NT2/D1 (cell line): ENCODE measurements around the gene ARPP21.
"Not testable (repeated sequence)": the region's sequence is repeated elsewhere in the genome, so short reads cannot be mapped to it uniquely, and the experiment has no call there.

Experiments used
- DNase-seq: peaks from one replicate; pipeline ENCODE4 v3.0.0-alpha.2; 2011; ENCODE audit warnings: low read depth, low spot score
- H3K27me3 ChIP-seq: 2 replicates; pipeline ENCODE4 v1.6.0; 2011; ENCODE audit warnings: mild to moderate bottlenecking; ENCODE audit not compliant: insufficient read length, insufficient read depth
- H3K36me3 ChIP-seq: 2 replicates; pipeline ENCODE4 v1.6.1; 2011; ENCODE audit warnings: mild to moderate bottlenecking, low read length, mixed read lengths; ENCODE audit not compliant: insufficient read depth, insufficient read length
- H3K4me1 ChIP-seq: 2 replicates; pipeline ENCODE4 v1.5.1; 2011; ENCODE audit not compliant: insufficient read depth, insufficient read length
- H3K4me3 ChIP-seq: 2 replicates; pipeline ENCODE4 v1.5.1; 2011; ENCODE audit warnings: low read depth; ENCODE audit not compliant: insufficient read length
- H3K9ac ChIP-seq: 2 replicates; pipeline ENCODE4 v1.6.0; 2011; ENCODE audit warnings: low read depth; ENCODE audit not compliant: insufficient read length
- H3K9me3 ChIP-seq: 2 replicates; pipeline ENCODE4 v1.5.1; 2011; ENCODE audit warnings: mild to moderate bottlenecking, low read length; ENCODE audit not compliant: insufficient read depth
- SUZ12 ChIP-seq: IDR thresholded peaks from 2 replicates; pipeline ENCODE4 v1.6.1; 2011; ENCODE audit not compliant: insufficient read length, insufficient read depth; ENCODE audit errors: extremely low read depth
- YY1 ChIP-seq: IDR thresholded peaks from 2 replicates; pipeline ENCODE4 v1.6.1; 2011; ENCODE audit not compliant: insufficient read length, insufficient read depth
- ZNF274 ChIP-seq: IDR thresholded peaks from 2 replicates; pipeline ENCODE4 v1.6.1; 2011; ENCODE audit warnings: mild to moderate bottlenecking, low read depth, low read length

The ARPP21 gene

DNA sequence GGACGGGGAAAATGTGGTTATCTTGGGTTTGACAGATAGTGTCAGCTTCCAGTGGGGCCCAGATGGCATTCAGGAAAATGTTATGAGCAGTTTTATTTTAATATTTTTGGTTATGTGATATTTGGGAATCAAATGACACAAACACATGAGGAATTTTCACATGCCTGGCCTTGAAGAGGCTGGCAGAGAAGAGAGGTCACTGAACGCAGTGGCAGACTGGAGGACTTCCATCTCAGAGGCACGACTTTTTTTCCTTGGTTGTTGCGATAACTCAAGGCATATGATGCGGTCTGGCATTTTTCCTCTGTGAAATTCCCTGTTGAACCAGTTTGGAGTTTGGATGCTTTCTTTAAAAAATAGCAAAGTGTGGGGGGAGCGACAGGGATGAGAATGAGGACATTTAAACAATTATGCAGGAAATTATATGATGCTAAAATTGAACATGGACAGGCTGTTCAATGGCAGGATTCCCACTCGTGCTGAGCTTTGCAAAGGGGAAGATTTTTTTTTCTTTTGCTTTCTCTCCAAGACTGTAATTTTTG lies 36.9 kb upstream of the ARPP21 start:
- Histone ChIP-seq H3K4me3 (no peak overlapping the region), H3K27me3 (no peaks in the 10 kb centered on the region), H3K4me1 (no peaks in the 10 kb centered on the region), H3K9ac (no peak overlapping the region), H3K36me3 (no peaks in the 10 kb centered on the region), H3K9me3 (no peaks in the 10 kb centered on the region)
- no peak for DNase-seq
- no peak for TF ChIP-seq ZNF274
- TF ChIP-seq YY1: no peak
- TF ChIP-seq SUZ12: no peak

GRCh38 chr3:35616346-35616745 lies 23.0 kb upstream of the ARPP21 start:
- TF ChIP-seq YY1: no peak
- DNase-seq: no peak

GRCh38 chr3:35617370-35617769 lies 22.0 kb upstream of the ARPP21 start:
- H3K9me3 ChIP-seq: no peaks in the 10 kb centered on the region
- no peak overlapping the region for H3K4me3 ChIP-seq
- no peak overlapping the region for H3K9ac ChIP-seq
- H3K36me3 ChIP-seq: no peaks in the 10 kb centered on the region
- no peak for DNase-seq
- no peak for TF ChIP-seq SUZ12
- no peak for TF ChIP-seq ZNF274
- no peak for TF ChIP-seq YY1
- H3K4me1 ChIP-seq: no peaks in the 10 kb centered on the region
- no peaks in the 10 kb centered on the region for H3K27me3 ChIP-seq

More at GRCh38 chr3:35616346-35616745, 23.0 kb upstream of the ARPP21 start:
- Histone ChIP-seq H3K27me3 (no peaks in the 10 kb centered on the region), H3K9ac (no peak overlapping the region), H3K36me3 (no peaks in the 10 kb centered on the region), H3K4me1 (no peaks in the 10 kb centered on the region), H3K4me3 (no peak overlapping the region), H3K9me3 (no peaks in the 10 kb centered on the region)

- H3K4me3 ChIP-seq, H3K36me3 ChIP-seq, H3K9ac ChIP-seq, H3K4me1 ChIP-seq, H3K9me3 ChIP-seq, H3K27me3 ChIP-seq, DNase-seq: not testable (repeated sequence)
Observed at GRCh38 chr3:35620238-35620637, 19.1 kb upstream of the ARPP21 start.

- no peak for DNase-seq
- TF ChIP-seq YY1 (no peak), ZNF274 (no peak), SUZ12 (no peak)
Observed at GRCh38 chr3:35624698-35625097, 14.6 kb upstream of the ARPP21 start.

DNA sequence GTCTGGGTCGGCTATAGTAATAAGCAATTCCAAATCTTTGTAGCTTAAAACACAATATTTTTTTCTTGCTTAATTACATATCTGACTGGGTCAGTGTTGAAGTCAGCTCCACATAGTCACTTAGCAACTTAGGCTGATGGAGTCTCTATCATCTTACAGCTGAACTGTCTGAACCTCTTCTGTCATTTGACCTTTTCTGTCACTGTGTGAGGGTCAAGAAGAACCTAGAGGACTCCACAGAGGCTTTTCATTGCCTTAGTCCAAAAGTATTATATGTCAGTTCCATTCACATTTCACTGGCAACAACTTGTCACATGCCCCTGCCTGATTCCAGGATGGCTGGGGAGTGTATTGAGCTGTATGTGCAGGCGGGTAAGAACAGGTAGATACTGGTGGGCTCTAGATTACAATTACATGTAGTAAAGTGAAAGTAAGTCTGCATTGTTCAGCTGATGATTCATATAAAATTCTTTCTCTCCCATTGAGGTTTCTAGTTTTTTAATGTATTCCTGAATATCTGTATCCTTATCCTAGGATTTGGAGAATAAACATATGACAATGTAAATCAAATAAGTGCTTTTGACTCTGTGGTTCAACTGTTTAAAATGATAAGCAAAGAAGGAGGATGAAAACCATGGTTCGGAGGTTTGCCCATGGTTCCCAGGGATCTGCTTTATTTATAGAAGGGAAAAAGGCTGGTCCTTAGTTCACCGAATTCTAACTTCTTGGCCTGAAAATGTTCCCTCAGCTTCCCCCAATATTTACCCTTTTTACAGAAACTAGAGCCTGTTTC lies 5.8 kb upstream of the ARPP21 start:
- H3K9me3 ChIP-seq: peaks cover 4% of the 10 kb centered on the region; the same call in 1 of the 2 replicates
- TF ChIP-seq ZNF274 (no peak), SUZ12 (no peak), YY1 (no peak)
- H3K36me3 ChIP-seq: no peaks in the 10 kb centered on the region
- H3K27me3 ChIP-seq: peaks cover 11% of the 10 kb centered on the region
- H3K4me3 ChIP-seq: no peak overlapping the region
- no peak for DNase-seq
- no peak overlapping the region for H3K9ac ChIP-seq
- no peaks in the 10 kb centered on the region for H3K4me1 ChIP-seq

More at GRCh38 chr3:35624698-35625097, 14.6 kb upstream of the ARPP21 start:
- no peak overlapping the region for H3K4me3 ChIP-seq
- H3K9ac ChIP-seq: no peak overlapping the region
- no peaks in the 10 kb centered on the region for H3K36me3 ChIP-seq
- no peaks in the 10 kb centered on the region for H3K9me3 ChIP-seq
- H3K27me3 ChIP-seq: no peaks in the 10 kb centered on the region
- no peaks in the 10 kb centered on the region for H3K4me1 ChIP-seq

DNA sequence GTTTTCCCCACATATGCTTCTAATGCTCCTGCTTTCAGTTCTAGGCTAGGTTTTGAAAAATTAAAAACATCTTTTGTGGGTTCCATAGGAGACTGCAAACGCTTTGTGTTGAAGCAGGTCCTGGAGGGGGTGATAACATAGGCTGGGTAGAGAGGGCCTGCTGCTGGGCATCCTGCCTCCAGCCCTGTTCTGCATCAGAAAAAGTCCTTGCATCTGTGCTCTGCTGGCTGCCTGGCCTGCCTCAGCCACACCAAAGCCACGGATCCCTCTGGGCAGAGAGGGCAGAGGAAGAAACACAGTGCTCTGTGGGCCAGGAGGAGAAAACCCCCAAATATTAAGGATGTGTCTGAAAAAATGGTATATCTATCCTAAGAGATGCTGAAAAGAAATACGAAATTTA lies 3.9 kb upstream of the ARPP21 start:
- Histone ChIP-seq H3K36me3 (no peaks in the 10 kb centered on the region), H3K4me1 (no peaks in the 10 kb centered on the region), H3K4me3 (no peak overlapping the region), H3K9ac (no peak overlapping the region), H3K27me3 (peaks cover 30% of the 10 kb centered on the region), H3K9me3 (peaks cover 4% of the 10 kb centered on the region; the same call in 1 of the 2 replicates)
- no peak for DNase-seq
- TF ChIP-seq YY1 (no peak), SUZ12 (no peak), ZNF274 (no peak)
